GM19328 (cell line): ENCODE measurements around the gene OXNAD1.

Source experiments
- ATAC-seq: cut with Tn5 transposase; IDR thresholded peaks from one replicate; pipeline ENCODE4 v1.9.1; 2021; ENCODE audit warnings: mild to moderate bottlenecking, moderate library complexity; ENCODE audit not compliant: unreplicated experiment

The OXNAD1 gene

DNA sequence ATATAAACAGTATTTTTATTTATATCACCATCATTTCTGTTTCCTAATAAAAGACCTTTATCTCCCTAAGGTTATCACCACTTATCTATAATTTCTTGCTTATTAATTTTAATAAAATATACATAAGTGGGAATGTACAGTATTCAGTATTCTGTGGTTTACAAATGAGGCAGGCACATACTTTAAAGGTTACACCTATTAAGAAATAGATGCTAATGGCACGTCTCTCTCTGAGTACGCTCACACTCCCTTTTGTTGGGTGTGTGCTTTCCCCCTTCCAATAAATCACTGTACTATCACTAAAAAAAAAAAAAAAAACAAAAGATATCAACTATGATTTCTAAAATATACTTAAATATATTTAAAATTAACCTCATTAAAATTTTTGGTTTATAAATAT, 8.9 kb downstream of the OXNAD1 start:
- ATAC-seq: no peak

DNA sequence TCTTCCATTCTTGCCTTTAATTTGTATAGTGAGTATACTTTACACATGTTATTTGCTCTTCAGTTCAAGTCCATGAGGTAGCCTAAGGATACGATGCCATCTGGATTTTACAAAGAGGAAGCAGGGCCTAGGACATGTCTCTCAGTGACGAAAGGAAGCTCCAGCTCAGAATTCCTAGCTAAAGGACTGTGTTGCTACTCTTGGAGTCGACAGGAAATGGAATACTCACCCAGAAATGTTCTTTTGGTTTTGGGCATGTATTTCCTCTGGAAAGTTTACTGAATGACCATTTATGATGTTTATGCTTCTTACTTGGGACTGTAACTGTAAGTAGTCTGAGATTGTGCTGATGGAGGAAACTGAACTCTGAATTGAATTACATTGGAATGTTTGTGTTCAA, 12.5 kb downstream of the OXNAD1 start:
- no peak for ATAC-seq

GRCh38 chr3:16279010-16279801, 14.2 kb downstream of the OXNAD1 start:
- no peak for ATAC-seq

- no peak for ATAC-seq
Measured at GRCh38 chr3:16280671-16281070, 15.7 kb downstream of the OXNAD1 start.

DNA sequence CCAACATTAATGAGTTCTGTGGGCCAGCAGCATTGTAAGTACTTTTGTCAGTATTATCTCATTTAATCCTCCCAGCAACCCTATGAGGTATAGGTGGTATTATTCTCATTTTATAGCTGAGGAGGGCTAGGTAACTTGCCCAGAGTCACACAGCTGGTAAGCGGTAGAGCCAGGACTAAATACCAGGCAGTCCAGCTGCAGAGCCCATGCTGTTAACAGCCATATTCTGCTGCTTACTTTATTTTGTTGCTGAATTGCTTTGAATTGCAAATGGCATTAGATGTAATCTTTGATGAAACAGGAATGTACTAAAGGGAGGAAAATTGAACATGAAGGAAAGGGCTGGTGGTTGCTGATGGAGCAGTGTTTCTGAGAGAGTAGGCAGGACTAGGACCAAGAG, 19.6 kb downstream of the OXNAD1 start:
- no peak for ATAC-seq

DNA sequence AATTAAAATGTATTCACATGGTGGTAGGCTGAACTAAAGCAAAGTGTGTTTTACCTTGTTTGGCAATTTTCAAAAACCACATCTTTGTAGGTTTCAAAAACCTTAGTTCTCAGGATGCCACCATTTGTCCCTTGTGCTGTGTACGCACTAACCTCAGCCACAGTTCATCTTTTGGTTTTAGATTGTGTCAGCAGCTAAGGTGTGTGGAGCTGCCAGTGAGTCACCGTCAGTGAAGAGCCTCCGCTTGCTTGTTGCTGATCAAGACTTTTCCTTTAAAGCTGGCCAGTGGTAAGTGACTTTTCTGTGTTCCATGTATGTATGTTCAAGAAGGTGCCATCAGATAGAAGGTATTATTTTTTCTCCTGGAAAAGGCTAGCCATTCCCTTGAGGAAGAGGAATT, 21.1 kb downstream of the OXNAD1 start:
- ATAC-seq: peak; percentile 52

- ATAC-seq: no peak
Measured at GRCh38 chr3:16286751-16287543, 21.9 kb downstream of the OXNAD1 start.

DNA sequence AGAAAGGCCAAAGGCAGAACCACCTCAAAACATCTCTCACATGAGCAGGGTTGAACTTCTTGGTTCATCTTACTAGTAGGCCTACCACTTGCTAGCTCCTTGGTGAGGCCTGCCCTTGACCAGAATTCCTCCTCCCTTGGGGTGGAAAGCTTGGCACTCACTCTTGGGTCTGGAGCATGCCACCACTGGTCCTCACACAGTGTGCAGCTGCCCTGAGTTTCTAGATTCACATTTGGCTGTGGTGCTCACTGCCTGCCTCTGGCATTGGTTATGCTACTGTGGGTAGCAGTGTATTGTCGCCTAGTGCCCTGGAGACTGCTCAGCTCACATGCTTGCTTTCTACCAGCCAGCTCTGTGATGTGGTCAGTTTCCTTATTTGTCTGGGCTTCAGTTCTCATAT, 23.7 kb downstream of the OXNAD1 start:
- ATAC-seq: no peak

DNA sequence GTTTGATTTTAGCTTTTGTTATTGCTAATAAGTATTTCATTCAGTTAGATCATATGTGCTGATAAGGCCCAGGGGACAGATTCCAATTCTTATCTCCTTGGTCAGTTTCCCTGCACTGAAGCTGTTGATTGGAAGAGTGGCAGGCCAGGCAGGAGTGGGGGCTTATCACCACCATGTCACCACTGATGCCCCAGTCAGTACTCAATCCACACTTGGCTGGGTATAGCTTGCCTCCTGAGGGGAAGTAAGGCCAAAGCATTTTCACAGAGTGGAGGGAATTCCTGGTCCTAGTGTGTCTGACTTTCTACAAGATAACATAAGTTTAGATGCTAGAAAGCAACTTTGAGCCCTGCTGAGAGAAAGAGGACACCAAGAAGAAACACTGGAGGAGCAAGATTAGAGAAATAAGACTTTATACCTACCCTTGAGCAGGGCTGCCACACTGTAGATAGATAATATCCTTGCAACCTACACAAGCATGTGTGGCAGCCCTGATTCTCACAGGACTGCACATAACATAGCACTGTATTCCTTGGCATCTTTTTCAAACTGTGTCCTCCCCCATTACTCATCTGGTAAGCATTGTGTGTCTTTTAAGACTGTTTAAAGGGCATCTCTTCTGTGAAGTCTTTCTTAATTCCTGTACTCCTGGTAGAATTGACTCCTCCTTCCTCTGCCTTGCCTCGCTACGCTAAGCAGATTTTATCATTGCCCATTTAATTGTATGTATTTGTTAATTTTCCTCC, 24.3 kb downstream of the OXNAD1 start:
- ATAC-seq: no peak

DNA sequence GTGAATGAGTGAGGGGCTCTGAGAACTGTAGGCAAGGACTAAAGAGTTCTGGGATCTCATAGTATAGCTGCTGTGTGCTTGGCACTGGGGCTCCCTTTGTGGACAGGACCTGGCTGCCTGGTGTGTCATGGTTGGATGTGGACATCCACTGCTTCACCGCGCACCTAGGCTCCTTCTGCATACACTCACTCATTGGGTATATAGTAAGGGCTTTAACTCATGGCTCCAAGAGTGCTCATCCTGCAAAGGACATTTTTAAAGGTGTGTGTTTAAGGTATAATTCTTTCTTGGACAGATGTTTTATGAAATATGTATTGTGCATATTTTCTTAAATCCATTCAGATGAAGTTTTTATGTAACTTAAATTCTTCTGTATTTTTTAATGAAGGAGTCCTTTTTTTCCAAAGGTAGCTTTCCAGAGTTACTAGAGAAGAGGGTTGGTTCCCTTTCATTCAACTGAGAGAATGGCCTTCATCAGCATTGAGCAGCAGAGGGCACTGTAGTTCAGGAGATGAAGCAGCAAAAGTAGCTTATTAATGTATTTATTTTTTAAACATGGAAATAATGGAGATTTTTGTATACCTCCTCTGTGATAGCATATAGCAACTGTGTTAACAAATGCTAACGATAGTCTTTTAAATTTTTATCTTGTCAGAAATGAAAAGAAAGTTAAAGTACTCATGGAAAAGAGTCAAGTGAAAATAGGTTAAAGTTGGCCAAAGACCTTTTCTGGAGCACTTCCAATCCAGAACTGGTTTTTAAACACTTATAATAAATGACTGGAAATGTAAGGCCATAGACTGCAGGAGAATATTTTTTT, 25.2 kb downstream of the OXNAD1 start:
- ATAC-seq: no peak

GRCh38 chr3:16290827-16291196, 25.8 kb downstream of the OXNAD1 start:
- ATAC-seq: no peak

GRCh38 chr3:16294844-16295243, 29.8 kb downstream of the OXNAD1 start:
- no peak for ATAC-seq

- ATAC-seq: no peak
Measured at GRCh38 chr3:16295298-16295890, 30.4 kb downstream of the OXNAD1 start.

DNA sequence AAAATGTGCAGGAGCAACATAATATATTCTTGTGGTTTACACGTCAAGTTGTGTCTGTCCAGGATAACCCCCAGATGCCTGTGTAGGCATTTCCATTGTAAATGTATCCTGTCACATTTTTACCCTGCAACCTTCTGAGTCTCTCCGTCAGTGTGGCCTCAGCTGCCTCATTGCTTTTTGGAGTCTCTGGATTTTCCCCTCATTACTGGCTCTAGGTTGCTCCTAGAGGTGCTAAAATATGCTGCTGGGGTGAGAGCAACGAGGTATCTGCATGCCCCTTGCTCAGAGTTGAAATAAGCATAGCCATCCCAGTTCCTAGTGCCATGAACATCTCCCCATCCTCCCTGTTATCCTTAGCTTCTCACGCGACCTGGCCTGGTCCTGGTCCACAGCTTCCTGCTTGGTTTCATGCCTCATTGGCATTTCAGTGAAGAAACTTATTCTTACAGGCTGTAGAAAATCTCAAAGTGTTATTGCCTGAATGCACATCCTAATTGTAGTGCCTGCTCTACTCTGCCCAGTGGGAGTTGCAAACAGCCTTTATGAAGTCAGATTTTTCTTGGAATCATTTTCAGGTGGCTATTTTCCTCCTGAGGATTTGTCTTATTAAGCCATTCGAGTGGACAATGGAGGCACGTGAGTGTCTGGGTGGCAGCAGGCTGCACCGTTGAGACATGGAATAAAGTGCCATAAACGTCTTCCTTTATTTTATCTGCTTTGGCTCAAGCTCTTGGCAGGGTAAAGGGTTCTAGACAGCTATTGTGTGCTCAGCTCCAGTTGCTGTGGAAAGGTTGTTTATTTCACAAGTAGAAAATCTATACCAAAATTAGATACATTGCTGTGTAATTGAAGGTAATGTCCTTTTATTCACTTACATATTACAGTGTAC, 33.2 kb downstream of the OXNAD1 start:
- no peak for ATAC-seq

DNA sequence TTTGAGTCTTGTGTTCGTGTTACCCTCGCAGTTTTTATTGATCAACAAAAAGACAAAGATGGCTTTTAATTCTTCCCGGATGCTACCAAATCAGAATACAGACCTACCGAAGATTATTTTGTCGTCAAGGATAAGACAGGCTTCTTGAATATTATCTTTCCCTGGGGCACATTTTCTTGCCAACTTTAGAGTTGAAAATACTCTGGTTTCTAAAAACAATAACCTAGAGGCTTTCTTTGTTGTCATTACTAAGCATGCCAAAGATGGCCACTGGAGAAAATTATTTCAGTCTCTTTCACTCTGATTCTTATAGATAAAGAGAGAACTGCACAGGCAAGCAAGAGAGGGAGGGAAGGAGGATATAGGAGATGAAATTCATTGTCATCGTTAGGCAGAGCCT, 33.9 kb downstream of the OXNAD1 start:
- ATAC-seq: no peak

DNA sequence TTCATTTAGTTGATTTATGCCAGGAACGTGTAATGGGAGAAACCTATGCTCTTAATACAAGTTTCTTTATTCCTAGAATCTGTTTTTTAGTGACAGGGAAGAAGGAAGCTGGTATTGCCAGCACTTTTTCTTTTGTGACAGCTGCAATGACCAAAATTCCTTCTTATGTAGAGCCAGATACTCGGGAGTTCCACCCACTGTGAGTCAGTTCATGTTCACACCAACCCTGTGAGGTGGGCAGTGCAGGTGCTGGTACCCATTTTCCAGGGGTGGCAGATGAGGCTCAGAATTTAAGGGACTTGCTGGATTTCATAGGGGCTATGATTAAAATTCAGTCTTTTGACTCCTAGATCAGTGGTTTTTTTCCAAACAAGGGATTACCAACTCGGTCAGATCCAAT, 34.7 kb downstream of the OXNAD1 start:
- no peak for ATAC-seq

GRCh38 chr3:16300307-16300706, 35.3 kb downstream of the OXNAD1 start:
- ATAC-seq: no peak

- no peak for ATAC-seq
Measured at GRCh38 chr3:16300881-16301359, 35.9 kb downstream of the OXNAD1 start.

- ATAC-seq: no peak
Measured at GRCh38 chr3:16301507-16301906, 36.5 kb downstream of the OXNAD1 start.
